ENCODE measurements around the gene DNAH11.
"Not testable (repeated sequence)": the region's sequence is repeated elsewhere in the genome, so short reads cannot be mapped to it uniquely, and the experiment has no call there.

Gene DNAH11

DNA sequence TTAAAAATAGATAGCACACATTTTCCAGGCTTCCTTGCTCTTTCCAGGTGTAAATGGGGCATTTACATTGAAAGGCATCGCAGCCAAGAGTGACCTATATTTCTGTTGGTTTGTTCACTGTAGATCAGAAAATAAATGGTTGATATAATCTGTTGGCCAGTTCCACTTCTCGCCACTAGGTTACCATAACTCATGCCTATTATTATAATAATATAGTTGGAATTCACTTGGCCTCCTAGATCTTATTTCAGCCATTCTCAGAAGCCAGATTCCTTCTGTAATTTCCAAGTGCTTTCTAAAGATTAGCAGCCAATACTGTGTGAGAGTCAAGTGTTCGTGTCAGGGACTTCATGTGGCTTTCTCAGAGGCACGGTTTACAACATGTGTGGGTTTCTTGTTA lies 179.5 kb downstream of the DNAH11 start:
- no peak for DNase-seq

GRCh38 chr7:21724562-21724961 lies 181.7 kb downstream of the DNAH11 start:
- no peak for DNase-seq

DNA sequence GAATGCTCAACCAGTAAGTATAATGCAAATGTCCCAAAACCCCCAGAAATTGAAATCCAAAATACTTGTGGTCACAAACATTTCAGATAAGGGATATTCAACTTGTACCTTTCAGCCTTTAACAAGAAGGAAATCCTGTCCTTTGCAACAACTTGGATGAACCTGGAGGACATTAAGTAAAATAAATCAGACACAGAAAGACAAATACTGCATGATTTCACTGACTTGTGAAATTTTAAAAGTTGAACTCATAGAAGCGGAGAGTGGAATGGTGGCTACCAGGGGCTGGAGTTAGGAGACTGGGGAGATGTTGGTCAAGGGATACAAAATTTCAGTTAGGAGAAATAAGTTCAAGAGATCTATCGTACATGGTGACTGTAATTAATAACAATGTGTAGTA lies 187.6 kb downstream of the DNAH11 start:
- DNase-seq: no peak

GRCh38 chr7:21731977-21732376 lies 189.1 kb downstream of the DNAH11 start:
- DNase-seq: no peak

GRCh38 chr7:21732956-21733355 lies 190.1 kb downstream of the DNAH11 start:
- not testable (repeated sequence) for DNase-seq

DNA sequence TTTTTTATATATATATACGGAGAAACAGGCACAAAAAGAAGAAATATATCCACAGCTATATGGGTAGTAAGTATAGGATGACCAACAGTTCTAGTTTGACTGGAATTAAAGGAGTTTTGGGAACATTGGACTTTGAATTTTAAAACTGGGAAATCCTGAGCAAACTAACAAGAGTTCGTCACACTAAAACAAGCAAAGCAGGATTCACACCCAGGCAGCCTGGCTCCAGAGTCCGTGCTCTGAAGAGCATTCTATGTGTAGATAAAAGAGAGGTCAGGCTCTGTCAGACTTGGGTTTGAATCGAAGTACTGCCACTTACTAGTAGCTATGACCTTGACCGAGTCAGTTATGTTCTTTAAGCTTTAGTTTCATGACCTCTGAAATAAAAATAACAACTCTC lies 191.0 kb downstream of the DNAH11 start:
- DNase-seq: no peak

GRCh38 chr7:21743493-21743892 lies 200.7 kb downstream of the DNAH11 start:
- no peak for DNase-seq

DNA sequence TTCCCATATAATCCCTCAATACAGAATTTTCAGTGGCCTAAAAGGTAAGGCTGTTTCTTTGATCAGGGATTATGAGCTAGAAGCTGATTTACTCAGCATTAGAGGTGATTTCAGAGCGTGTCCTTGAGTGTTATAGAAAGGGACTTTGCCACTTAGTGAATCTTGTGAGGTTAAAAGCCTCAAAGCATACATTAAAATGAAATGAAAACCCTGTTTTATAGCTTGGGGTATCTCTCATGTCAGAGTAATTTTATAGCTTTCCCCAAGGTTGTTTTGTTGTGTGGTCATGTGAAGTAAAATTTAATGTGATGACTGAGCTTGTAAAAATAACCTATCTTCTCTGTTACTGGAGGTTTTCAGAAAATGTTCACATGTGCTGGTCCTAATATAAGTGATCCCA lies 204.1 kb downstream of the DNAH11 start:
- no peak for DNase-seq

DNA sequence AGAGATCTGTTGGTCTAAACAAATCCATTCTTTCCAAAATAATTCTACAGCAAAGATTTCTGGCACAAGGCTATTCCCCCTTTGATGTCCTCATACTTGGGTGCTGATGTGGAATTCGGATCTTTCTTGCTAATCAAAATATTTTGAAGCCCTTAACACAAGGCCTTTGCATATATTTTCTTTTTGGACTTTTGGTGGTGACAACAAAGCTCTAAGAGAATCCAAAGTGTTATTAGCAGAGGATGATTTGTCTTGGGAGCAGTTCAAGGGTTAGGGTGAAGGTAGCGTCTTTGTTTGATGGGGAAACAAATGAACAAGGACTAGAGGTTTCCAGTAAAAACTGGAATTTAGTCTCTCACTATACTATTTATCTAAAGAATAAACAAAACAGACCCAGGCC lies 205.0 kb downstream of the DNAH11 start:
- DNase-seq: no peak

DNA sequence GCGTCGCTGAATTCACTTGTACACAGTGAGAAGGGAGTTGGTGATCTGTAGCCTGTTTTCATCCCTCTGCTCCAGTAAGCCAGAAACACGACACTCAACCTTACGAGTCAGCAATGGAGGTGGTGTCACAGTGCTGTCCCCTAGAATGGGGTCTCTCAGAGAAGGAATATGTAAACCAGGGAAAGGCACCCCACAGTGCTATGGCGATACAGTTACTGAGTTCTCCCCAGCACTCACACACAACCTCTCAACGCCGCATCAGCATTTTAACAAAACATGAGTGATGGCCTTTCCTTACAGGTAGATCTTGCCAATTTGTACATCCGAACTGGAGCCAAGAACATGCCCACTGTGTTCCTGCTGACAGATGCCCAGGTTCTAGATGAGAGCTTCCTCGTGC lies 206.5 kb downstream of the DNAH11 start:
- no peak for DNase-seq

GRCh38 chr7:21753071-21753470 lies 210.2 kb downstream of the DNAH11 start:
- no peak for DNase-seq

- DNase-seq: no peak
These were observed 212.1 kb downstream of the DNAH11 start for GRCh38 chr7:21754963-21755362.

- no peak for DNase-seq
These were observed 214.9 kb downstream of the DNAH11 start for GRCh38 chr7:21757537-21758282.

GRCh38 chr7:21758286-21758685 lies 215.4 kb downstream of the DNAH11 start:
- DNase-seq: no peak

DNA sequence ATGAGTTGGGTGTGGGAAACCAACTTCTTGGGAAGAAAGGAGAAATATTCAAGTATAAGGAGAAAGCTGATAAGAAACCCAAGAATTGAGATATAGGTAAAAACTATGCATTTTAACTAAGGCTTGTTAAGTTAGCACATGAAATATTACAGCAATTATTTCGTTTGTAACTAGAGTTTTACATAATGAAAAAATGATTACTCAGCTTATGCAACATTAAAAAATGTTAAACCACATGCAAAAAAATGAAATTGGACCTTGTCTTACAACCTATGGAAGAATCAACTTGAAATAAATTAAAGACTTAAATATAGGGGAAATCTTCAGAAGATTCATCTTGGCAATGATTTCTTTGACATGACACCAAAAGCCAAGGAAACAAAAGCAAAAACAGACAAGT lies 219.6 kb downstream of the DNAH11 start:
- DNase-seq: no peak

- DNase-seq: no peak
These were observed 221.0 kb downstream of the DNAH11 start for GRCh38 chr7:21763818-21764217.

- no peak for DNase-seq
These were observed 223.4 kb downstream of the DNAH11 start for GRCh38 chr7:21766218-21766617.

GRCh38 chr7:21767300-21767900 lies 224.6 kb downstream of the DNAH11 start:
- peak; percentile 12 for DNase-seq

DNA sequence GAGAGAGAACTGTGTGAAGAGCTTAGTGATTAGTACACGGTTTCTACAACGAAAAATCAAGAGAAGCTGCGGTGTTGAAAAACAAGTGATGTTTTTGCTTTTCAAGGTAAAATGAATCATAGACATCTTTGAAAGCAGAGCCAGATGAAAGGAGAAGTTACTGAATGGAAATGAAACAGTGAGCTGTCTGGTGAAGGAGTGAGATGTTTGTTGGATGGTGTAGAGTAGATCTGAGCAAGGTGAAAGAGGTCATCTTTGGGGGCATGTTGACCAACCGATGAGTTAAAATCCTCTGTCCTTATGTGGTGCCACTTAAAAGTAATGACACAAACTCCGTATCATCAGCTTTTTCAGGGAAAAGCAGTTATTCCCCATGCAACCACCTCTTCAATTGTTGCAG lies 225.4 kb downstream of the DNAH11 start:
- DNase-seq: no peak

DNA sequence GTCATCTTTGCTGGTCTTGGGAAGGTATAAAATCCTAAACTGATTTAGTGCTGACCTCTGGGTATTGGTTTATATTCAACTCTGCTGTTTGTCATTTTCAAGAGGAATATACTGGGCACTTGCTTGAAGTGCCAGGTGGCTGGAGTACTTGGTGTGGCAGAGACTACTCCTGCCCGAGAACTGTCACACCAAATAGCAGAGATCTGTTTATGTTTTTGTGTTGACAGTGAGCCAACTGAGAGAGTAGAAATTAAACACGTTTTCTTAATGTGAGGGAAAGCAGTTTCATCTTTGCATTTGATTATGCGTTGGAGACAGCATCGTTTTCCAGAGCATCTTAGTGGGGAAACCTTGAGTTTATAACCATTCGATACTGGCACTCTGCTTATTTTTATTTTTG lies 228.4 kb downstream of the DNAH11 start:
- DNase-seq: no peak

GRCh38 chr7:21771906-21772610 lies 229.2 kb downstream of the DNAH11 start:
- no peak for DNase-seq

DNA sequence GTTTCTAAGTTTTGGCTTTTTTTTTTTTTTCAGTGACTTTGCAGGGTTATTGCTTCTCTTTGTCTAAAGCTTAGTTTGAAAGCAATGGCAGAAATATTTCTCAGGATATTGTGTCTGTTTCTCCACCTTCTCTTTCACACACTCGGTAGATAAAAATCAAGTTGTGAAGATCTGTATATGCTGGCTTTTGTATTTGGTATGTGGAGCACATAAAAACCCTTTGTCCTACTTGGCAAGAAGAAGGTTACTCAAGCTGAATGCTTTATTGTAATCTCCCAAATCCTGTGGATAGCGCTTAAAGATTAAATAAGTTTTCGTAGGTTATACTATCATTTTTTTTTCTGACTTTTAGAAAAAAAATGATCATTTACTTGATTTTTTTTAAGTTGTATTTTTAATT lies 230.5 kb downstream of the DNAH11 start:
- DNase-seq: no peak

GRCh38 chr7:21777921-21778320 lies 235.1 kb downstream of the DNAH11 start:
- DNase-seq: no peak

DNA sequence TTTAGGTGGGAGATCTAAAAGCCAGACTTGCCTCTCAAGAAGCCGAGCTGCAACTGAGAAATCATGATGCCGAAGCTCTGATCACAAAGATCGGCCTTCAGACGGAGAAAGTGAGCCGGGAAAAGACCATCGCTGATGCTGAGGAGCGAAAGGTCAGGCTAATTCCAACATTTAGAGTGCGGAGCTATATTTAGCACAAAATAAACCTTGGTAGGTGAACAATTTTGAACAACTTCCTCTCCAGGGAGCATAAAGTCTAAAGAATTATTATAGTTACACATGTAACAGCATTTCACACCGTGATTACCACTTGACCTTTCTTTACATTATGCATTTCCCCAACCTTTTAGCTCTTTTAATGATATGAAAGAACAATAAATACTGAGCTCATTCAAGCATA lies 236.1 kb downstream of the DNAH11 start:
- no peak for DNase-seq

All from NCI-H446 treated with DMSO at 0.1 percent for 48 hours (cell line).